GM19240 (cell line): ENCODE results near the gene PEMT.

ENCODE experiments used
- DNase-seq: peaks from one replicate; pipeline ENCODE4 v3.0.0; 2011; ENCODE audit warnings: low spot score; ENCODE audit not compliant: insufficient read length

The PEMT gene

DNA sequence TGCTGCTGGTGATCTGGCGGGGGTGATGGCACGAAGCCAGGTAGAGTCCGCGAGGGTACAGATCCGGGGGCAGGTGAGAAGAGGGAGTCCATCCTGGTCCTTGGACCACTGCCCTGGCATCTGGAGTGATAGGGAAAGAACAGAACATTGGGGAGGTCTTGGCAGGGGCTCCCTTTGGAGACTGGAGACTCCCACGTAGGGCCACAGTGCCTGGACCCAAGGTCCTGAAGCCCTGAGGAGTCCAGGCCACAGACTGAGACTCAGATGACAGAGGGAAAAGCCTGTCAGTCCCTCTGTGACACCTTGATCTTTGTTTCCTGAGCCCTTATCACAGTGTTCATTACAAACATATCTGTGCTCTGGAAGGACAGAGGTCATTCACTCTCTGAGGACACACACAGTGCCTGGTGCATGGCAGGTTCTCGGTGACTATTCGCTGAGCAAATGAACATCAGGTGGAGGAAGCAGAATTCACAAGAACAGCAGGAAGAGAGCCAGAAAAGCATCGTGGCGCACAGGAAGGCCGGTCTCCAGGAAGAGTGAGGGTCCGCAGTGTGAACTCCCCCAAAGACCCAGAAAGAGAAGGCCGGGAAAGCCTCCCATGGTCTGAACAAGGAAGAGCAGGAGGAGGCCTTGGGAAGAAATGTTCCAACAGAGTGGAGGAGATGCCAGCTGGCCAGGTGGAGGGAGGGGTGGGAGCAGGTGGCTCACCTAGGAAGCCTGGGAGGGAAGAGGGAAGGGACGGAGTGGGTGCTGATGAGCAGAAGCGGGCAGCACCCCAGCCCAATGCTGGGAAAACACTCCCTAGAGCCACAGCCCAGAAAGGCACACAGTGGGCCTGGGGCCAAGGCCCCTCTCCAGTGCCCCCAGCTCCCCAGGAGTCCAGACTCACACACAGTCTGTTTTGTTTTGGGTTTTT is 20.5 kb downstream of the PEMT start:
- DNase-seq: no peak

DNA sequence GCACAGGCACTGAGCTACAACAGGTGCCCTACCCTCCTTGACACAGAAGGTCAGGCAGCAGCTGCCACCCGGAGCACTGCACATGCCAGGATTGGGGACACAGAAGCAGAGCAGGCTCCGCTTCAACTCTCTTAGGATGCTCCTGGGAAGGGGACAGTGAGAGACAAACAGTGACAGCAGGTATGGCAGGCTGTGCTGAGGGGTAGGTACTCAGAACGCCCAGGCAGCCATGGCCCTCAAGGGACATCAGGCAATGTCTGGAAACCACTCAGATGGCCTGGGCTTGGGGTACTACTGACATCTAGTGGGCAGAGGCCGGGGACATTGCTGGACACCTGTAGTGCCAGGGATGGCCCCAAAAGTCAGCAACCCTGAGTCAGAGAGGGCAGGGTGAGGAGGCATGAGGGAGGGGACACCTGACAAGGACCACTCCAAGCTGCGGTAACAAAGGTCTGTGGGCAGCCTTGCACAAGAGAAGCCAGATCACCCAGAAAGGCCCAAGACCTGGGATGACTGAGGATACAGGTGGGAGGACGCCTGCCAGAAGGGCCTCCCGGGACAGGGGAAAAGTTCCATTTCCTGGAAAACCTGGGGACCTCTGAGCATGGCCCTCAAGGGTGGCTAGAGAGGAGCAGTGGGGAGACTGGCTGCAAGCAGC is 21.2 kb downstream of the PEMT start:
- no peak for DNase-seq

DNA sequence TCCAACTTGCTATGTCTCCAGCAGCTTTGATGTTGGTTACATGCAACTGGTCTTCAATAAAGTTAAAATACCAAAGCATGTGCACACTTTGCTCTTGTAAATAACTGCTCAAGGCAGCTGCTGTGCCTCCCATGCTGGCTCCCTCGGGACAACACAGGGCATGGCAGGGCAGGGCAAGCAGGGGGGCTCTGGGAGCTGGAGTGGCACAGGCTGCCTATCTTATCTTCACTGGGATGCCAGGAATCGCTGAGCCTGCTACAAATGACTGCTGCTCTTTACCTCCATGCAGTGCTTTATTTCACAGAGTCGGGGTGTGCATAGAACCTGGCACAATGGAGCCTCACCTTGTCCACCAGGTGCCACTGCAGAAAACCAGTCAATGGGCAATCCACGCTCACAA is 21.8 kb downstream of the PEMT start:
- no peak for DNase-seq

DNA sequence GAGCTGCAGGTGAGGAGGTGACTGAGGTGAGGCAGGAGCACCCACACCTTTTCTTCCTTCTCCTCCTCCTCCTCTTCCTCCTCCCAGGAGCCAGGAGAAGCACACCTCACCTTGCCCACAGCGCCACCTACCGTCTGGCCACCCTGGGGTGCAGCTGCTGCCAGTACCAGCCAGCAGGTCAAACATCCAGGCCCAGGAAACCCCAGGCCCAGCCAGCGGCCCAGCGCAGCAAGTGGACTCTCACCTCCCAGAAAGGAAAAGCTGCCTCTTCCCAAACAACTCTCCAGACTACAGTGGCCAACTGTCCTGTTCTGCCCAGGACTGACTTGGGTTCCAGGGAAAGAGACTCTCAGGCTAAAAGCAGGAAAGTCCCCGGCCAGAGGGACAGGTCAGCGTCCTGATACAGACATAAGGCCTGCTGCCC is 22.7 kb downstream of the PEMT start:
- DNase-seq: peak; percentile 63

DNA sequence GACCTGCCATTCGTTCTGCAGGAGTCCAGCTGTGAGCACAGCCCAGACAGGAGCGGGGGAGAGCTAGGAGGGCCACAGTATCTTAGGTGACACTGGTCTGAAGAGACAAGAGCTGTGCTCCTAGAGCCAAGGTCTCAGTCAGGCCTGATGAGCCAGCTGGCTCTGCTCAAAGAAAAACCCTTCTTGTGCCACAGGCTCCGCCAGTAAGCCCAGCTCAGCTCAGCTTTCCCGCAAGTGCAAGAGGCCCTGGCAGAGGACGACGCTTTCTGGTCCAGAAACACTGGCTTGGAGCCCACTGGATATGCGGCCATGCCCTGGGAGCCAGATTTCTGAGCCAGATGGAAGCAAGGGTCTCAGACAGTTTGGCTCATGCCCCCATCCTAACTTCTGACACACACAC is 23.9 kb downstream of the PEMT start:
- no peak for DNase-seq

DNA sequence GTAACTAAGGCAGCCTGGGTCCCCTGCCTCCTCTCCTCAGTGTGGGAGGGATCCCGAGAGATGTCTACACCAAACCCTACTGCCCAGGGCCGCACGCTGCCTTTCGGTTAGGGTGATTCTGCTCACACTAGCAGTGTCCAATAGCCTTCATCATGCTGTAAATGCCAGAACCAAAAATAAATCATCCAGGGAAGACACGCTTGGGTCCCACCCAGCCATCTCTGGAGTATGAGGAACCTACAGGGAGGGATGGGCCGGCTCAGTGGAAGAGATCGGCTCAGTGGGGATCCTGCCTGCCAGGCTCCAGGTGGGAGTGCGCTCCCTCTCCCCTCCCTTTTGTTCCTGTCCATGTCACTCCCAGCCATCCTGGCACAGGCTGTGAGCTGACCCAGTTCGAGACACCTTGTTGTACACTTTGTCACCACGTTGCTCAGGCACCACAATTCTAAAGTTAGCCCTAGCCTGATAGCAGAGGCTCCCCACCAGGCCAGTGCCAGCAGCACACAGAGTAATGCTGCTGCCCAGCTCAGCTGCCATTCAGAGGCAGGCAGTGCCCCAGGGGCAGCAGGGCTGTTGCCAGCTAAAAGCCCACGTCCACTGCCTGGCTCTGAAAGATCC is 24.5 kb downstream of the PEMT start:
- no peak for DNase-seq

DNA sequence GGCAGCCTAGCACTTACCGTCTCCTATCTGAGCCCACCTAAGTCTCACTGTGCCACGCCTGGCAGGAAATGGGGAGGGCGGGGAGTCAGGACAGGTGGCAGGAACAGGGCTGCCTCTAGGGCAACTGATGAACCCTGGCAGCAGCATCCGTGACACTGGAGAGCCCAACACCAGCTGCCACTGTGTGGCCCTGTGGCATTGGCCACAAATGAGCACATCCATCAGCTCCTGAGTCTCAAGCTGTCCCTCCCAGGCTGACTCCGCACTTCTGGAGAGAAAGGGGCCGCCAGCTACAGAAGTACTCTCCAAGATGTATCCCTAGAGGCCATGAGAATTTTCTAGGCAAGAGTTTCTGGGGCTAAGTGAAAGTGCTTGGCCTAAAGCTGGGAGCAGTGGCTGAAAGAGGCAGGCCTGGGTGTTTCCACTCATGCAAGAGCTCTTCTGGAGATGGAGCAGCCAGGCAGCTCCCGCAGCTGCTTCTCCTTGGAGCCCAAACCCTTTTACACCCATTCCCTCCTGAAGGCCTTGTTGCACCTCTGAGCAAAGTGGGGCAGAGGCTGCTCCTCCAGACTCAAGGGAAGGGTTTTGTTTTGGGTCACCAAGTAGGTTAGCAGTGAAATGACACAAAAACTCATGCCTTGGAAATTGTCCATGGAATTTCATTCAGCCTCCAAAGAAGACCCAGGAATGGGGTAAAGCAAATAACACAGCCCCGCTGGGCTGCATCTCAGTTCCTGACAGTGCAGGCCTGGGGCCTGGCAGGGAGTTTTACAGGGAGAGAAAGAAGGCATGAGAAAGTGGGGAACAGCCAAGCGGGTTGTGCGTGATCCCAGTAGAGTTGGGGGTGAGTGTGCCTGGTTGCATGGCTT is 25.8 kb downstream of the PEMT start:
- DNase-seq: no peak

DNA sequence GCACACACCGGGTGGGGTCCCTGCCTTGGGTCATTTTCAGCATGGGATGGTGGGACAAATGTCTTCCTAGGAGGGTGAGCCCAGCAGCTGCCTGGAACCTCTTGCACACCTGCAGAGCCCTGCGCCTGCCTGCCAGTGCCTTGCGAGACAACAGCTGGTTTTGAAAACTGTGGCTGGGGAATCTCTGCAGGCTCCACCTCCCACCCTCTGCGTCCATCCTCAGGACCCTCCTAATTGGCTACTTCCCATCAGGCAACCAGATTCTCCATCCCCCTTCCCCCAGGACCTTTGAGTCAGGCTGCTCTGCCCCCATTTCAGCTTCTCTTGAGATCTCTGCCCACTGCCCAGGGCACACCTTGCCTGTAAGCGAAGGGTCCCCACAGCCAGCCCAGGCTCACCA is 26.6 kb downstream of the PEMT start:
- DNase-seq: no peak

DNA sequence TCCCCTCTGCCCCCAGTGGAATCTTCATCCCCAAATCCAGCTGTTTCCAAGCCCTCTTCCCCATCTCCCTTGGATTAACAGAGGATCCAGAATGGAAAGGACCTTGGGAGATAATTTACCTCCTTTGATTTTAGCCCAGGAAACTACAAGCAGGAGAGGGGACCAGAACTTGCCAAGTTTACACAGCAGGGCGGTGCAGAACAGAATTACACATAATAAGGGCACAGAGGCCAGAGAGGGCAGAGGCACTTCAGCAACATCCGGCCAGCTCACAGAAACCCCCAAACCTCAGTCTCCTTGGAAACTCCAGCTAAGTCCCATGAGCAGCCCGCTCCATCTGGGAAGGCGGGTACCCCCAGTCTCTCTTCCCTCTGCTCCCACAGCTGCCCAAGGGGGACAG is 27.2 kb downstream of the PEMT start:
- DNase-seq: no peak

DNA sequence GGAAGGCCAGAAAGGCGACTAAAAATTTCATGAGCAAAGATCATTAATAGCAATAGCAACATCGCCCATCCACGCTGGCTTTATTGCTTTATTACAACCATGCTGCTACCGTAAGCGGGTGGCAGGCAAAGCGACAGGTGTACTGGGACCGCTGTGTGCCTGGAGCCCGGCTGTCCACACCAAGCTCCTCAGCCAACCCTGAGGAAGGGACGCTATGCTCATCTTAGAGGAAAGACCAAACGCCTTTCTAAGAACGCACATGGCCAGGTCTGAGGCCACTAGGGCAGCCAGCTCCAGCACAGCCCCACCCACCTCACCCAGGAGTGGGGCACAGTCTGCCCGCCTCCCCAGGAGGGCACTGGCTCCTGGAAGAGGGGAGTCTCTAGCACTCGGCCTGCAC is 28.0 kb downstream of the PEMT start:
- DNase-seq: no peak

DNA sequence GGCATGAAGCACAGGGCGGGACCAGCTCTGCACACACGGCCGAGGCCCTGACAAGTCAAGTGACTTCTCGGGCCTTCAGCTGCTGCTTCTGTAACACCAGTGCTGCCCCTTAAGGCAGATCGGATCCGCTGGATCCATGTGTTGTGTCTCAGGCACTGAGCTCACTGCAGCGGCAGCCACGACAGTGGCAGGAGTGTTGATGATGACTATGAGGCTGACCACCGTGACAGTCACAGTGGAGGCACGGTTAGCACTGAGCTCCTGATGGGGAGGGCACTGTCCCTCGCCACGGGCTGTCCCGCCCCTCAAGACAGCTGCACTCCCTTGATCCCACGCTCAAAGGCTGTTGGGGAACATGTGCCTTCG is 29.4 kb downstream of the PEMT start:
- no peak for DNase-seq

DNA sequence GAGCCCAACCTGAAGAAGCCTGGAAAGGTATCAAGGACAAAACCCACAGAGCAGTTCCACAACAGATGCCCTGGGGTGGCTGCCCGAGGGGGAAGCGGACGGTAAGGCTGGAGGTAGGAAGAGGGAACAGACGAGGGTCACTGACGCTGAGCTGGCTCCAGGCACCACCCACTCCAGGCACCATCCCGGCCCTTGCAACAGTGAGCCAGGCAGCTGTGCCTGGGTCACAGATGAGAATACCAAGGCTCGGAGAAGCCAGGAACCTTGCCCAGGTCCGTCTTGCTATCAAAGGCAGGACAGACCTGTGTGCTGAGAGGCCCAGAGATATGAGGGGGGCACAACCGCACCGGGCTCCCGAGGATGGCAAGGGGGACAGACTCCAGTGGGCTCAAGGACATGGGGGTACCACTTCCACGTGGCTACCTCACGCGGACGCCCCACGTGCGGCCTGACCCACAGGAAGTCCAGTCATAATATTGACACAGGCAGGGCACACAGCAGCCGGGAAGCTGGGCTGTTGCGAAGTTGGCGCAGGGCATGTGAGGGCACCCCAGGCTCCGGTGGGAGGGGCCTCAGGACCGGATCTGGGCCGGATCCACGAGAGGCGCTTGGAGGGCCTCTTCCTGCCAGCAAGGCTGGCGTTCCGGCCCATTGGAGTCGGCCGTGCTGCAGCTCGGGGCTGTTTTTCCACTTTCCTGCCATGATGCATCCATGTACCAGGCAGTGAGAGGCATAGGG is 29.9 kb downstream of the PEMT start:
- DNase-seq: no peak

DNA sequence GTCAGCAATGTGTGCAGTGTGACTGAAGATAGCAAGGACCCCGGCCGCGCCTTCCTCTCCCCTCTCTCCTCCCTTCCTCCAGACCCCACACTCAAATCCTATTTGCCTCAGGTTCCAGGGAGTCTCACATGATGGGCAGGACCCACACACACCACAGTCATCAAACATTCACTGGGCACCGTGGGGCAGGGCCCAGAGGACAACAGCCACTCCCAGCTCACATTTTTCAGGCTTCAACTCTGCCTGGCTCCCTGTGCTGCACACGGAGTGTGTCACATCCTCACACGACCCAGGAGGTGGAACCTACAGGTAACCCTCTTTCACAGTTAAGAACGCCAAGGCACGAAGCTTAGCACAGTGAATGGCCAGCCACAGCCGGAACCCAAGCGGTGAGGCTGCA is 30.5 kb downstream of the PEMT start:
- DNase-seq: no peak

DNA sequence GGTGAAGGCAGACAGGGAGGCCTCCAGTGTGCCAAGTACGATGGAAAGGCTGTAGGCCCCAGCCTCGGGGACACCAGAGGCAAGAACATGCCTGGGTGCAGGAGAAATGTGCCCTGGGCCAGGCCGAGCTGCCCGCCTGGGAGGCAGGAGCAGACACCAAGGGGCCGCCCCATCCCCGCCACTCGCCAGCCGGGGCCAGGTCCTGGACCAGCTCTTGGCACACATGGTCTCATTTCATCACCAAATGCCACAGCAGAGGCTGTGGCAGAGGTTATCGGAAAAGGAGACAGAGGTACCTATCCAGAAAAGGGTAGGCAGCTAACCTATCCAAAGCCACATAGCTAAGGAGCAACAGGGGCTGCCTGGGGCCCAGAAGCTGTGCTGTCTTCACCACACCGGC is 31.3 kb downstream of the PEMT start:
- no peak for DNase-seq

DNA sequence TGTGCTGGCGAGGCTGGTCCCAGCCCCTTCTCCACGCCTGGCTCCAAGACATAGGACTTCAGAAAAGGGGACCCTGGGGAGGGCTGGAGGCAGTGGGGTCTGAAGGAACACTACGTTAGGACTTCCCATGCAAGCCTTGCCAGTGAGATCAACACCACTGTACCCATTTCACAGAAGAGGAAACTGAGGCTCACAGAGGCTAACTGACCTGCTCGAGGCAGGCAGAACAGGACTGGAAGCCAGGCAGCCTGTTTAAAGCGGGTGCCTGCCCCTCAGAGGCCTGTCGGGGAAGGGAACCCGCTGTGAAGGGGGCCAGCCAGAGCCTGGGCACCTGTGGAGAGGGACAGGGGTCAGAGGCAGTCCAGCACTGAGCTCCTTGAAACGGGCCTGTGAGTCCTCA is 32.3 kb downstream of the PEMT start:
- DNase-seq: no peak

DNA sequence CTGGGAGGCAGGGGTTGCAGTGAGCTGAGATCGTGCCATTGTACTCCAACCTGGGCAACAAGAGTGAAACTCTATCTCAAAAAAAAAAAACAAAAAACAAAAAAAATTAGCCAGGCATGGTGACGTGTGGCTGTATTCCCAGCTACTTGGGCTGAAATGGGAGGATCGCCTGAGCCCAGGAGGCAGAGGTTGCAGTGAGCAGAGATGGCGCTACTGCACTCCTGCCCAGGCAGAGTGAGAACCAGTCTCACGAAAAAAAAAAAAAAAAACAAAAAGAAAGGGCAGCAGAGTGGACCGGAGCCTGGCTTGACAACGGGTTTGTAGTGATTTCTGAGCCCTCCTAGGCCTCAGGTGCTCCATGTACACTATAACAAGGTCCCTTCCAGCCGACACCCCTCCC is 33.1 kb downstream of the PEMT start:
- DNase-seq: no peak

DNA sequence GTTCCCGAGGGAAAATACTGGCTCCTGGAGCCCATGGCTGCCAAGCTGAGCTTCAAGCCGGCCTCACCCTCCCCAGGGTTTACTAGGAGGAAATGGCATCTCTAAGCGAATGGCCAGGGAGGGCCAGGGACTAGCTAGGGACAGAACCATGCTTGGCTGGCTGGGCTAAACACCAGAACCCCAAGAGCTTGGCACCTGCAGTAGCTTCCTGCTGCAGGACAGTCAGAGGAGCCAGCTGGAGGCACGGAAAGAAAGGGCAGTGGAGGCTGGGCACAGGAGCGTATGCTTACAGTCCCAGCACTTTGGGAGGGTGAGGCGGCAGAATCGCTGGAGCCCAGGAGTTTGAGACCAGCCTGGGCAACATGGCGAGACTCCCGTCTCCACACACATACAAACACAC is 33.7 kb downstream of the PEMT start:
- DNase-seq: no peak

DNA sequence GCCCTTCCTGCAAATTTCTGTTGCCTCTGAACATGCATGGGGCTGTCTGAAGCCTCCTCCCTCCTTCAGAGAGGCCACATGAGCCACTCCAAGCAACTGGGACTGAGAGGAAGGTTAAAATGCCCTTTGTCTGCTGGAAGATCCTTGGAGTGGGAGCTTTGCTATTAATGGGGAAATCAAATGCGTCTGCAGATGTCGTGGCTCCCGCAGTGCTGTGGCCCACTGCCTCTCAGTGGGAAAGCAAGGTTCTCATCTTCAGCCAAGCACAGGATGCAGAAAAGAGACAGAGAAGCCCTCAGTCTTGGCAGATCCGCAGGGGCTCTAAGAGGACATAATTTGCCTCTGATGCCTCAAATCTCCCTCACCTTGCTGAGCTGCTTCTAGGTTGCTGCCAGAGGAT is 34.8 kb downstream of the PEMT start:
- DNase-seq: no peak

DNA sequence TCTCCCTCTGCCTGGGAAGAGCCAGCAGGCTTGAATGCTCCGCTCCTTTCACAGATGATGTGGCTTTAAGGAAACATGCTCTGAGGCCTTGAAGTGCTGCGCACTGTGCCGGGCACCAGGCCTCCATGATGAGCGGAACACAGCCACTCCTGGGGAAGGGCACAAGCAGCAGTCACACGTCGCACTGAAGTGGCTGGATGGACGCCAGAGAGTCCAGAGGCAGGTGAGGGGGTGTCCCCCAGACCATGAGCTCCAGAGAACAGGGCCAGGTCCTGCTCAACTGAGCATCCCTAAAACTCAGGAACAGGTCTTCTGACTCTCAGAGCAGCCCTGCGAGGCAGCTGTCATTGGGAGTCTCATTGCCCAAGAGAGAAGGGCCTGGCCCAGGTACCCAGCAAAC is 35.6 kb downstream of the PEMT start:
- no peak for DNase-seq

DNA sequence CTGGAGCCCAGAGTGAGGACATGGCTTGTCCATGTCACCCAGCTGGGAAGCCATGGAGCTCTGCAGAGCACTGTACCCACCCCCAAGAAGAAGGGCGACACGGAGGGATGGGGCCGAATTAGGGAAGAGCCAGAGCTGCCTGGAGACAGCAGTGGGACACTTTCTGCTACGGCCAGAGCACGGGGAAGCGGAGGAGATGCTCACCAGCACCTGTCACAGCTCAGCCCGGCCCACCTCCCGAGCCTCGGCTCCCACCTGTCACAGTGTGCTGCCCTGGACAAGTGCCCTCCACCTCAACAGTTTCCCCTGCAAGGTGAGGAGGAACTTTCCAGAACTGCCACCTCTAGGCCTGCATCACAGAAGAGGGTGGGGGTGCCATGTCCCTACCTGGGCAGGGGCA is 36.4 kb downstream of the PEMT start:
- DNase-seq: no peak

DNA sequence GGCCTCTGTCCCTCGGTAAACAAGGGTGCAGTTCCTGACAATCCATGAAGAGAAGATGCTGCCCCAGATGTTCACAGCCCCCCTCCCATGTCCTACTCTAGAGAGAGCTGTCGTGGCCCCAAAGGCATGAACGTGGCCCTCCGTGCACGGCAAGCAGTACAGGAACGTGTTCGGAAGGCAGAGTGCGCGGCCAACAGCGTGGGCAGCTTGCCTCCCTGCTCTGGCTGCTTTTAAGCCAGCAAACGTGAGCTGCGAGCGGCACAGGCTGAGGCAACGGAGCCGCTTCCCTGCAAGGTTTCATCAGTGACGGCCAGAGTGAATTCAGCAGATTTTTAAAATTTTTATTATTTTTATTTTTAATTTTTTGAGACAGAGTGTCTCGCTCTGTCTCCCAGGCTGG is 37.2 kb downstream of the PEMT start:
- no peak for DNase-seq
